ENCODE results near the gene TMEM123. TPM values are rescaled to one million over a fixed set of nuclear protein-coding genes. Genes with fewer than 3 reads are reported as not detected.

The TMEM123 gene
- total and polyA plus RNA-seq, 5 experiments from 2014 or later, result 484 to 988 (median 746) TPM

DNA sequence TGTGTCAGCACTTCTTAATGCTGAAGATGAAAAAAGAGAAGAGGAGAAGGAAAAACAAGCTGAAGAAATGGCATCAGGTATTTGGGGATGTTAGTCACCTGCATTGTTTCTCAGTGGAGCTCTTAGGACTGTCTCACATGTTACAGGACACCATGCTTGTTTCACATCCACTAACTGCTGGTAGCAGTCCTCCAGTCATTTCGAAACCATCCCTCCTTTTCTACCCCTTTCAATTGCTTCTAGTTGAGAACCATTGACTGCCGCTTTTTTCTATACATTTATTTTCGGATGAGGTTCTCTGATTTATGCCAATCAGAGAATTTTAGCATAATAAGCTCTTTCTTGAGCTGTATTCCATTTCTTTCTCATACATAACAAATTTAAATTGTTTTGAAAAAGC, 84.1 kb downstream of the TMEM123 start:
- Mint-ChIP-seq H3K9me3 (peaks cover 0 to 2% (median 0%) of the 10 kb centered on the region in 9 donors), H3K27me3 (no peaks in the 10 kb centered on the region), H3K4me3 (no peak overlapping the region), H3K4me1 (peaks cover 14 to 40% (median 33%) of the 10 kb centered on the region in 4 donors), H3K27ac (peak overlapping the region in 5 of 10 donors; percentile 20 to 56 (median 49)), H3K36me3 (peaks cover 10 to 52% (median 26%) of the 10 kb centered on the region in 3 donors)
- DNase-seq (no peak), ATAC-seq (no peak)
- POLR2A ChIA-PET, result interaction anchor here (1.0 kb wide), 1 partner anchor 22 kb away, joined by 3 read pairs; no protein-coding TSS in a partner anchor

- Mint-ChIP-seq H3K4me1 (peaks cover 14 to 44% (median 35%) of the 10 kb centered on the region in 4 donors), H3K4me3 (peak overlapping the region in 3 of 10 donors; percentile 0 to 31 (median 28)), H3K36me3 (peaks cover 10 to 61% (median 29%) of the 10 kb centered on the region in 3 donors), H3K27me3 (no peaks in the 10 kb centered on the region), H3K9me3 (peaks cover 0 to 2% (median 0%) of the 10 kb centered on the region in 9 donors), H3K27ac (peak overlapping the region; percentile 20 to 93 (median 81))
- peak in 4 of 10 donors; percentile 20 to 64 (median 50) for DNase-seq
- ATAC-seq, result peak; percentile 84 to 85
- POLR2A ChIA-PET, result interaction anchor here (0.7 to 1.3 kb wide), 3 partner anchors 9 to 128 kb away, joined by 3 read pairs; no protein-coding TSS in a partner anchor
Observed at GRCh38 chr11:102367364-102367763, 85.2 kb downstream of the TMEM123 start.

GRCh38 chr11:102364991-102365390, 87.6 kb downstream of the TMEM123 start:
- Mint-ChIP-seq H3K4me3 (no peak overlapping the region), H3K36me3 (peaks cover 17 to 67% (median 37%) of the 10 kb centered on the region in 3 donors), H3K4me1 (peaks cover 24 to 60% (median 49%) of the 10 kb centered on the region in 4 donors), H3K27ac (peak overlapping the region in 9 of 10 donors; percentile 16 to 91 (median 72)), H3K9me3 (peaks cover 0 to 12% (median 4%) of the 10 kb centered on the region in 9 donors), H3K27me3 (no peaks in the 10 kb centered on the region)
- ATAC-seq (no peak), DNase-seq (no peak)
- POLR2A ChIA-PET, result no interaction called here

DNA sequence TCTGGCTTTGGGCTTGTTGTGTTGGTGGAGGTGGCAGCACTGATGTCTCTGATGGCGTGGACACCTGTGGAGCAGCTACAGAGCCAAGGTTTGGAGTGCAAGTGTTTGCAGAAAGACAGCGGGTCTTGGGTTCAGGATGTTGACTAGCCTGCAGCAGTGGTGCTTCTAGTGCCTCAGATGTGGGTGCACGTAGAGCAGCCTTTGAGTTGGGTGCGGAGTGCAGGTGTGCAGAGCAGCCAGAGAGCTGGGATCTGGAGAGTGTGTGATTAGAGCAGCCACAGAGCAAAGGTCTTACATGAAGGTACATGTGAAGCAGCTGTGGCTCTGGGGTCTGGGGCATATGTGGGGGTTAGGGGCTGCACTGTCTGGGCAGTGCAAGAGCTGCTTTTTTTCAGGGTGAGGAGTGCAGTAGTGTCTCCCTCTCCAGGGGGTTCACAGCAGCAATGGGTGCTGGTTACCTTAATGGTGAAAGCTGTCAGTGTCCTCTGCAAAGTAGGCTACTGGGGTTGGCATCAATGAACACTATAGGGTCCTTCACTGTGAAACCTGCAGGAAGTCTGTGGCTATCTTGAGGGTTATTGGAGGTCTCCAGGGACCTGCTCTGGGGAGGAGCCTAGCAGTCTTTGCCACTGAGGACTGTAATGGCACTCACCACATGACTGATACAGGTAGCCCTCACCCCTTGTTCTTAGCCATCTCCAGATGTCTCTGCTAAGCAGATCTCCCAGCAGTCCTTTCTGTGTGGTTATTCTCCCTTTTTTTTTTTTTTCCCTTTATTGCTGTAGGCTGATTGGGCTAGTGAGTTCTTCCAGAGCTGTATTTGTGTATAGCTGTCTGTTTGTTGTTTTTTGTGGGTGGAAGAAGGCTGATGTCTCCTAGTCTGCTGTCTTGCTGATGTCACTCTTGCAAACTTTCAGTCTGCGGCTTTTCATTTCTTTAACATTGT, 91.2 kb downstream of the TMEM123 start:
- POLR2A ChIA-PET, result interaction anchor here (0.6 to 3.6 kb wide), 7 partner anchors 10 to 122 kb away, joined by 3 to 42 read pairs (median 4); partner anchors contain the start of gene BIRC2
- H3K4me1 Mint-ChIP-seq, result peaks cover 32 to 71% (median 63%) of the 10 kb centered on the region in 4 donors
- ATAC-seq, result peak; percentile 80 to 82

DNA sequence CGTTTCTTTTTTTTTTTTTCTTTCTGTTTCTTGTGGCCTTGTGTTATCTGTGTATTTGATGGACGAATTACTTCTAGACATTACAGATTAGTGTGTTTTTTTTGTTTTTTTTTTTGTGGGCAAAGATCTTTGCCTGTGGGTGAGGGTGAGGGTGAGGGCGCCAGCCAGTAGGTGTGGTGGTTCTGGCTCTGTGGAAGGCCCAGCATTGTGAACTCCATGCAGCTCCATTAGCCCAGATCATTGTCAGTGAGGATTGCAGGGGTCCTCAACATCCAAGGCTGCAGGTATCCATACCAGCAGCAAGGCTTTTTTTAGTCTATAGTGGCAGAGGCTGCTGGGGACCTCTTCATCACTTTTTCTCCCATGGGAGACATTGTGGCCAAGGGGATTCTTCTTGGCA, 91.9 kb downstream of the TMEM123 start:
- POLR2A ChIA-PET, result interaction anchor here (0.7 to 3.6 kb wide), 5 partner anchors 9 to 48 kb away, joined by 4 to 42 read pairs (median 4); partner anchors contain the start of gene BIRC2

More for the DNA sequence above, 91.2 kb downstream of the TMEM123 start:
- H3K27ac Mint-ChIP-seq, result peak overlapping the region; percentile 94 to 99 (median 96)
- peak overlapping the region; percentile 72 to 87 (median 77) for H3K4me3 Mint-ChIP-seq
- no peaks in the 10 kb centered on the region for H3K27me3 Mint-ChIP-seq
- peaks cover 0 to 25% (median 13%) of the 10 kb centered on the region in 9 donors for H3K9me3 Mint-ChIP-seq
- H3K36me3 Mint-ChIP-seq, result peaks cover 23 to 70% (median 45%) of the 10 kb centered on the region in 3 donors
- peak; percentile 17 to 81 (median 68) for DNase-seq

GRCh38 chr11:102359372-102359771, 93.2 kb downstream of the TMEM123 start:
- H3K4me3 Mint-ChIP-seq, result peak overlapping the region in 2 of 10 donors; percentile 24 to 76
- no peaks in the 10 kb centered on the region for H3K27me3 Mint-ChIP-seq
- H3K9me3 Mint-ChIP-seq, result peaks cover 0 to 29% (median 13%) of the 10 kb centered on the region in 9 donors
- peaks cover 29 to 66% (median 55%) of the 10 kb centered on the region in 4 donors for H3K4me1 Mint-ChIP-seq
- peaks cover 32 to 70% (median 59%) of the 10 kb centered on the region in 3 donors for H3K36me3 Mint-ChIP-seq
- ATAC-seq (no peak), DNase-seq (no peak)
- POLR2A ChIA-PET, result interaction anchor here (1.2 to 3.6 kb wide), 3 partner anchors 11 to 92 kb away, joined by 3 to 42 read pairs (median 6); partner anchors contain the start of gene BIRC2
- peak overlapping the region in 9 of 10 donors; percentile 47 to 98 (median 96) for H3K27ac Mint-ChIP-seq

More for the DNA sequence above, 91.9 kb downstream of the TMEM123 start:
- peak in 1 of 2 donors; percentile 36 for ATAC-seq
- peak overlapping the region; percentile 72 to 87 (median 77) for H3K4me3 Mint-ChIP-seq
- H3K9me3 Mint-ChIP-seq, result peaks cover 0 to 29% (median 13%) of the 10 kb centered on the region in 9 donors
- peaks cover 32 to 69% (median 63%) of the 10 kb centered on the region in 4 donors for H3K4me1 Mint-ChIP-seq
- H3K36me3 Mint-ChIP-seq, result peaks cover 26 to 71% (median 47%) of the 10 kb centered on the region in 3 donors
- H3K27ac Mint-ChIP-seq, result peak overlapping the region; percentile 94 to 99 (median 96)
- peak in 4 of 10 donors; percentile 17 to 46 (median 24) for DNase-seq
- H3K27me3 Mint-ChIP-seq, result no peaks in the 10 kb centered on the region

- ATAC-seq (no peak), DNase-seq (no peak)
- no peaks in the 10 kb centered on the region for H3K27me3 Mint-ChIP-seq
- peaks cover 0 to 29% (median 13%) of the 10 kb centered on the region in 9 donors for H3K9me3 Mint-ChIP-seq
- peak overlapping the region in 3 of 10 donors; percentile 2 to 46 (median 12) for H3K4me3 Mint-ChIP-seq
- peaks cover 28 to 63% (median 56%) of the 10 kb centered on the region in 4 donors for H3K4me1 Mint-ChIP-seq
- H3K36me3 Mint-ChIP-seq, result peaks cover 36 to 72% (median 58%) of the 10 kb centered on the region in 3 donors
- peak overlapping the region; percentile 14 to 91 (median 72) for H3K27ac Mint-ChIP-seq
- POLR2A ChIA-PET, result interaction anchor here (0.7 kb wide), 2 partner anchors 9 to 204 kb away, joined by 3 read pairs; no protein-coding TSS in a partner anchor
Observed at GRCh38 chr11:102357116-102357515, 95.4 kb downstream of the TMEM123 start.

- H3K4me1 Mint-ChIP-seq, result peaks cover 17 to 46% (median 41%) of the 10 kb centered on the region in 4 donors
Observed at GRCh38 chr11:102347462-102348370, 104.8 kb downstream of the TMEM123 start.

DNA sequence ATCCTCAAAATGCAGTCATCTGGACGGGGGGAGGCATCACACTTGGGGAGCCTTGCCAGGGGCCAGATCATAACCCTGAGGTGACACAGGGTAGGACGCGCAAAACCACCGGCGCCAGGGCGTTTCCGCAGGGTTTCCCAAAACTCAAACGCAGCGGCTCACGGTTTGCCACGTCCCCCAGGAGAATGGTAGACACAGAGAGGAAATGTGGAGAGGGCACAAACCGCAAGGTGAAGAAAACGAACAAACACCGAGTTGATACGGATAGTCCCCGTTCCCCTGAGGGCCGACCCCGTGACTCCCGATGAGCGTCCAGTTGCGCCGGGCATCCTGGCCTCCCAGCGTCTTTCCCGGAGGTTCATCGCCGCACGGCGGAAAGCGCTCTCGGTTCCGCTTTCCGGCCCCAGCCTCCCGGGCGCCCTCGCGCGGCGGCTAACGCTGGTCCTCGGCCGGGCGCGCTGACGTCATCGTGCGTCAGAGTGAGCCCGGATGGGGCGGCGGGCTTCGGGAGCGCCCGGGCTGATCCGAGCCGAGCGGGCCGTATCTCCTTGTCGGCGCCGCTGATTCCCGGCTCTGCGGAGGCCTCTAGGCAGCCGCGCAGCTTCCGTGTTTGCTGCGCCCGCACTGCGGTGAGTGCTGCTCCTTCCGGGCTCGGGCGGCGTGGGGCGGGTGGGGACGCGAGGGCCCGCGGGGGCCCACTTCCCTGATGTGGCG, 105.7 kb downstream of the TMEM123 start, which contains the start of gene BIRC2:
Gene BIRC2, plus strand, starts transcription at position 467 of the 714 bp plus-strand sequence. CDS start 2,641 bp downstream, outside the sequence.
- POLR2A ChIA-PET, result interaction anchor here (0.6 to 5.4 kb wide), 6 partner anchors 13 to 149 kb away, joined by 3 to 42 read pairs (median 4); partner anchors contain the start of gene BIRC3
- Mint-ChIP-seq H3K27ac (peak within 1 kb of the TSS; percentile 98 to 100 (median 100)), H3K36me3 (peaks cover 0 to 21% (median 9%) of the 10 kb centered on the region in 3 donors), H3K9me3 (no peaks in the 10 kb centered on the region), H3K4me3 (peak within 1 kb of the TSS; percentile 93 to 99 (median 98)), H3K4me1 (peaks cover 19 to 48% (median 42%) of the 10 kb centered on the region in 4 donors), H3K27me3 (no peaks in the 10 kb centered on the region)
- ATAC-seq, result peak; percentile 83 to 85
- peak; percentile 92 to 97 (median 95) for DNase-seq

More at GRCh38 chr11:102347462-102348370, 104.8 kb downstream of the TMEM123 start:
- H3K4me3 Mint-ChIP-seq, result peak overlapping the region; percentile 93 to 99 (median 98)
- POLR2A ChIA-PET, result interaction anchor here (0.6 to 5.4 kb wide), 7 partner anchors 10 to 148 kb away, joined by 3 to 42 read pairs (median 4); partner anchors contain the start of gene BIRC3
- H3K27me3 Mint-ChIP-seq, result no peaks in the 10 kb centered on the region
- peak overlapping the region; percentile 98 to 100 (median 100) for H3K27ac Mint-ChIP-seq
- DNase-seq (peak in 6 of 10 donors; percentile 33 to 59 (median 38)), ATAC-seq (peak in 1 of 2 donors; percentile 13)
- peaks cover 0 to 29% (median 10%) of the 10 kb centered on the region in 3 donors for H3K36me3 Mint-ChIP-seq
- H3K9me3 Mint-ChIP-seq, result no peaks in the 10 kb centered on the region

DNA sequence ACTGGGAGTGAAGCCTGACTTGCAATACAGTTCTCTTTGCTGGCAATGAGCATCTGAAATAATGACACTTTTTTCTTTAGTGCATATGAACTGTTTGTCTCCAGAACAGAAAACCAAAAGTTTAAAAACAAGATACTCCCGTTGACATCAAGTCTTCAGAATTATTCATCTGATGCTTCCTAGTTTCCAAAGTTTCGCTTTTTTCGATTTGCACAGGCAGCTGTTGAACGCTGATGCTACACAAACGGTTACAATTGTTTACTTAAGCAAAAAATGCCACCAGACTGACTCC, 106.2 kb downstream of the TMEM123 start:
- Mint-ChIP-seq H3K27ac (peak overlapping the region; percentile 98 to 100 (median 100)), H3K36me3 (peaks cover 0 to 17% (median 5%) of the 10 kb centered on the region in 3 donors), H3K9me3 (no peaks in the 10 kb centered on the region), H3K27me3 (no peaks in the 10 kb centered on the region), H3K4me3 (peak overlapping the region; percentile 93 to 99 (median 98)), H3K4me1 (peaks cover 21 to 52% (median 42%) of the 10 kb centered on the region in 4 donors)
- DNase-seq (no peak), ATAC-seq (no peak)
- POLR2A ChIA-PET, result interaction anchor here (1.1 to 5.4 kb wide), 2 partner anchors 13 to 44 kb away, joined by 3 to 42 read pairs; no protein-coding TSS in a partner anchor

Measured in naive thymus-derived CD8-positive, alpha-beta T cell (primary cell).